ENCODE measurements around the gene KIAA2012. TPM values are rescaled to one million over a fixed set of nuclear protein-coding genes. Genes with fewer than 3 reads are reported as not detected.
A peak's percentile ranks its signal among the peaks of the same experiment; 100 is the strongest.

The KIAA2012 gene
- total and polyA plus RNA-seq, 2 of the 4 experiments (the other 2 are of a cell fraction): under 0.01 to 0.09 TPM

- H3K56ac ChIP-seq (ENCODE audit: extremely low read depth, insufficient read depth, low read length): no peak overlapping the region
- H2AFZ ChIP-seq (replicated peaks; ENCODE audit: low read length, poor library complexity): no peak overlapping the region
- no peak for DNase-seq
- no peak overlapping the region for H2BK20ac ChIP-seq (ENCODE audit: low read depth, low read length)
- intact Hi-C loops (cut with micrococcal nuclease) (no loop called here), dilution Hi-C loops (cut with HindIII; ENCODE audit: low sequenced_read_pairs, unreplicated experiment) (no loop called here), in situ Hi-C loops (cut with MboI; ENCODE audit: low sequenced_read_pairs) (no loop called here)
- no peak overlapping the region for H3K4ac ChIP-seq (ENCODE audit: low read depth, low read length)
- H3K4me2 ChIP-seq (ENCODE audit: low read depth, low read length): no peak overlapping the region
- H2BK5ac ChIP-seq (ENCODE audit: low read depth, low read length, poor library complexity, severe bottlenecking): no peak overlapping the region
- no peak overlapping the region for H3K23ac ChIP-seq (ENCODE audit: low read depth, low read length)
- no peak overlapping the region for H3K18ac ChIP-seq (ENCODE audit: low read depth, low read length)
- WGBS, 2 experiments (ENCODE audit: extremely low coverage in 2 of 2, insufficient read length in 1 of 2): 100% methylated on average over 1 of the region's 2 CpGs; no CpG with 5 or more reads in 1 of the 2 experiments
- 0 out of 2 replicates have a peak overlapping the region, but pooled peaks have one; percentile 0 for H2BK120ac ChIP-seq (ENCODE audit: low read depth, low read length)
- POLR2A ChIA-PET (ENCODE audit: unreplicated experiment): no interaction called here
- H2BK15ac ChIP-seq (ENCODE audit: low read depth, low read length): no peak overlapping the region
- H3K27me3 ChIP-seq (ENCODE audit: control insufficient read depth, insufficient read depth, low read length): no peaks in the 10 kb centered on the region
- no peak overlapping the region for H3K9ac ChIP-seq (ENCODE audit: low read depth, low read length)
- H3K9me3 ChIP-seq (ENCODE audit: control insufficient read depth, insufficient read depth, low read length): no peaks in the 10 kb centered on the region
- ATAC-seq (ENCODE audit: low read depth): no peak
- no peaks in the 10 kb centered on the region for H3K79me1 ChIP-seq (ENCODE audit: low read depth in 1 of 2, low read length in 2 of 2)
- no peak overlapping the region for H2AK5ac ChIP-seq (ENCODE audit: low read depth, low read length)
- no peak overlapping the region; the same call in 1 of the 2 replicates for H4K91ac ChIP-seq (ENCODE audit: insufficient read depth, low read depth, low read length)
- H3K36me3 ChIP-seq (ENCODE audit: control insufficient read depth, insufficient read depth, low read length): no peaks in the 10 kb centered on the region
- peaks cover 17% of the 10 kb centered on the region for H3K4me1 ChIP-seq (ENCODE audit: control insufficient read depth, insufficient read depth, low read length)
- no TSS peak for BruUV-seq (replicated peaks)
- H4K8ac ChIP-seq (ENCODE audit: low read depth in 2 of 2, low read length in 2 of 2): no peak overlapping the region
- no peak overlapping the region for H3K27ac ChIP-seq (ENCODE audit: insufficient read depth, low read length)
- H4K20me1 ChIP-seq (ENCODE audit: insufficient read depth, low read length): no peaks in the 10 kb centered on the region
- H3K4me3 ChIP-seq (ENCODE audit: insufficient read depth, low read depth, low read length): no peak overlapping the region
- no peak overlapping the region for H3K14ac ChIP-seq (replicated peaks; ENCODE audit: low read depth, low read length)
- no peak overlapping the region for H4K5ac ChIP-seq (ENCODE audit: low read depth, low read length)
- CTCF ChIA-PET: no interaction called here
- no peak overlapping the region for H2AK9ac ChIP-seq (replicated peaks; ENCODE audit: low read depth, low read length, poor library complexity)
- no peak for TF ChIP-seq FOS (IDR thresholded peaks at IDR 0.05; ENCODE audit: low read depth, low read length)
- TF ChIP-seq MAZ (IDR thresholded peaks at IDR 0.05; ENCODE audit: borderline replicate concordance, low read depth, low read length): no peak
- no peak for TF ChIP-seq USF2 (IDR thresholded peaks at IDR 0.05; ENCODE audit: low read depth, low read length)
- TF ChIP-seq MAFK (IDR thresholded peaks at IDR 0.05; ENCODE audit: low read depth, low read length): no peak
- TF ChIP-seq RAD21 (IDR thresholded peaks at IDR 0.05; ENCODE audit: low read length): no peak
- no peak for TF ChIP-seq CTCF (conservative IDR thresholded peaks at IDR 0.05; ENCODE audit: low read depth, low read length)
- no peak for TF ChIP-seq SMC3 (IDR thresholded peaks at IDR 0.05; ENCODE audit: low read depth, low read length)
- no peak for TF ChIP-seq RCOR1 (IDR thresholded peaks at IDR 0.05; ENCODE audit: insufficient replicate concordance, low read length)
- TF ChIP-seq MXI1 (IDR thresholded peaks at IDR 0.05; ENCODE audit: borderline replicate concordance, low read depth, low read length): no peak
- no peak for TF ChIP-seq POLR2A (IDR thresholded peaks at IDR 0.05; ENCODE audit: low read depth, low read length)
- TF ChIP-seq RFX5 (IDR thresholded peaks at IDR 0.05; ENCODE audit: low read depth, low read length): no peak
- TF ChIP-seq BHLHE40 (IDR thresholded peaks at IDR 0.05; ENCODE audit: low read depth, low read length): no peak
- TF ChIP-seq NFE2L2 (IDR thresholded peaks at IDR 0.05; ENCODE audit: low read depth, low read length): no peak
- no peak for TF ChIP-seq ELK1 (IDR thresholded peaks at IDR 0.05; ENCODE audit: borderline replicate concordance, low read depth, low read length)
- TF ChIP-seq CHD1 (IDR thresholded peaks at IDR 0.05; ENCODE audit: low read depth, low read length): no peak
- peaks cover 10% of the 10 kb centered on the region for H3K9me1 ChIP-seq (ENCODE audit: insufficient read depth, low read length)
Observed at GRCh38 chr2:202124286-202124685, 51.2 kb downstream of the KIAA2012 start.

Measured in IMR-90 (cell line).